ENCODE data around the gene CCDC85C.

The CCDC85C gene

GRCh38 chr14:99578541-99579101, 25.4 kb downstream of the CCDC85C start:
- Histone ChIP-seq H3K36me3 (ENCODE audit: insufficient read depth) (no peaks in the 10 kb centered on the region), H3K9ac (no peak overlapping the region), H3K27me3 (ENCODE audit: insufficient read depth, low read depth) (no peaks in the 10 kb centered on the region), H4K20me1 (ENCODE audit: insufficient read depth) (no peaks in the 10 kb centered on the region), H3K4me3 (IDR thresholded peaks at IDR 0.05; ENCODE audit: insufficient read depth, low read depth, low read length) (no peak overlapping the region), H3K27ac (no peak overlapping the region), H2AFZ (ENCODE audit: low read depth) (no peak overlapping the region), H3K79me2 (ENCODE audit: insufficient read depth, low read depth) (no peaks in the 10 kb centered on the region), H3K4me1 (ENCODE audit: low read depth, poor library complexity, severe bottlenecking) (peaks cover 13% of the 10 kb centered on the region), H3K4me2 (no peak overlapping the region)
- TF ChIP-seq CTCF (conservative IDR thresholded peaks at IDR 0.05; ENCODE audit: low read depth, low read length): no peak

GRCh38 chr14:99576761-99577705, 27.0 kb downstream of the CCDC85C start:
- H3K27ac ChIP-seq: no peak overlapping the region
- no peak overlapping the region for H2AFZ ChIP-seq (ENCODE audit: low read depth)
- H3K9ac ChIP-seq: no peak overlapping the region
- peaks cover 13% of the 10 kb centered on the region for H3K4me1 ChIP-seq (ENCODE audit: low read depth, poor library complexity, severe bottlenecking)
- no peak overlapping the region for H3K4me3 ChIP-seq (IDR thresholded peaks at IDR 0.05; ENCODE audit: insufficient read depth, low read depth, low read length)
- no peaks in the 10 kb centered on the region for H3K79me2 ChIP-seq (ENCODE audit: insufficient read depth, low read depth)
- H3K4me2 ChIP-seq: no peak overlapping the region
- TF ChIP-seq CTCF (conservative IDR thresholded peaks at IDR 0.05; ENCODE audit: low read depth, low read length): no peak
- H4K20me1 ChIP-seq (ENCODE audit: insufficient read depth): no peaks in the 10 kb centered on the region
- H3K36me3 ChIP-seq (ENCODE audit: insufficient read depth): no peaks in the 10 kb centered on the region
- H3K27me3 ChIP-seq (ENCODE audit: insufficient read depth, low read depth): no peaks in the 10 kb centered on the region

- H3K4me1 ChIP-seq (ENCODE audit: low read depth, poor library complexity, severe bottlenecking): peaks cover 13% of the 10 kb centered on the region
- H3K27me3 ChIP-seq (ENCODE audit: insufficient read depth, low read depth): no peaks in the 10 kb centered on the region
- no peaks in the 10 kb centered on the region for H3K79me2 ChIP-seq (ENCODE audit: insufficient read depth, low read depth)
- TF ChIP-seq CTCF (conservative IDR thresholded peaks at IDR 0.05; ENCODE audit: low read depth, low read length): no peak
- no peaks in the 10 kb centered on the region for H4K20me1 ChIP-seq (ENCODE audit: insufficient read depth)
- H3K4me3 ChIP-seq (IDR thresholded peaks at IDR 0.05; ENCODE audit: insufficient read depth, low read depth, low read length): no peak overlapping the region
- H3K36me3 ChIP-seq (ENCODE audit: insufficient read depth): no peaks in the 10 kb centered on the region
- no peak overlapping the region for H3K27ac ChIP-seq
- no peak overlapping the region for H2AFZ ChIP-seq (ENCODE audit: low read depth)
- no peak overlapping the region for H3K4me2 ChIP-seq
- H3K9ac ChIP-seq: no peak overlapping the region
Measured at GRCh38 chr14:99576304-99576703, 27.7 kb downstream of the CCDC85C start.

- H3K27me3 ChIP-seq (ENCODE audit: insufficient read depth, low read depth): no peaks in the 10 kb centered on the region
- no peaks in the 10 kb centered on the region for H3K36me3 ChIP-seq (ENCODE audit: insufficient read depth)
- H3K9ac ChIP-seq: no peak overlapping the region
- H2AFZ ChIP-seq (ENCODE audit: low read depth): no peak overlapping the region
- no peak overlapping the region for H3K27ac ChIP-seq
- no peak overlapping the region for H3K4me3 ChIP-seq (IDR thresholded peaks at IDR 0.05; ENCODE audit: insufficient read depth, low read depth, low read length)
- H4K20me1 ChIP-seq (ENCODE audit: insufficient read depth): no peaks in the 10 kb centered on the region
- TF ChIP-seq CTCF (conservative IDR thresholded peaks at IDR 0.05; ENCODE audit: low read depth, low read length): no peak; the same call in 1 of the 2 replicates
- no peaks in the 10 kb centered on the region for H3K79me2 ChIP-seq (ENCODE audit: insufficient read depth, low read depth)
- H3K4me2 ChIP-seq: no peak overlapping the region
- peaks cover 21% of the 10 kb centered on the region for H3K4me1 ChIP-seq (ENCODE audit: low read depth, poor library complexity, severe bottlenecking)
Measured at GRCh38 chr14:99575043-99576023, 28.7 kb downstream of the CCDC85C start.

All from KMS-11 (cell line).